Stimulated activated CD8-positive, alpha-beta memory T cell treated with anti-CD3 and anti-CD28 coated beads, Interleukin-4, amount 100 ng/mL, for 4 hours (primary cell): ENCODE measurements around the gene DNAJC2.
"Not testable (repeated sequence)": the region's sequence is repeated elsewhere in the genome, so short reads cannot be mapped to it uniquely, and the experiment has no call there.

ENCODE experiments used
- DNase-seq, 2 donors: peaks; one replicate each; pipeline ENCODE4 v3.0.0-alpha.2; 2020; ENCODE audit warnings: low read depth in 2 of 2, low spot score in 1 of 2

DNAJC2 gene

DNA sequence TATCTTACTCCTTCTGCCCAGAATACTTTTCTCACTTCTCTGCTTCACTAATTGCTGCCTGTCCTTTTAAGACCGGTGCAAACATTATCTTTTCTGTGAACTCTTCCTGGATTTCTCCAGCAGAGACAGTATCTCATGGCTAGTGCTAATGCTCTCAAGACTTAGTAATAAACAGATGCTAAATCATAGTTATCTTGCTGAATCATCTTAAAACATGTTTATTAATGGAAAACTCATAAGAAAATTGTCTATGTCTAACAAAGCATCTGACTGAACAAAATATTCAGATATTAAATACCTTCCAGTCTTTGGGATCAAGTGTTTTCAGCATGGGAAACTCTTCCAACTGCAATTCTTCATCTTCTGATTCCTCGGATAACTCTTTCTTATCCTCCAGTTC lies 3.1 kb downstream of the DNAJC2 start:
- DNase-seq: no peak

DNA sequence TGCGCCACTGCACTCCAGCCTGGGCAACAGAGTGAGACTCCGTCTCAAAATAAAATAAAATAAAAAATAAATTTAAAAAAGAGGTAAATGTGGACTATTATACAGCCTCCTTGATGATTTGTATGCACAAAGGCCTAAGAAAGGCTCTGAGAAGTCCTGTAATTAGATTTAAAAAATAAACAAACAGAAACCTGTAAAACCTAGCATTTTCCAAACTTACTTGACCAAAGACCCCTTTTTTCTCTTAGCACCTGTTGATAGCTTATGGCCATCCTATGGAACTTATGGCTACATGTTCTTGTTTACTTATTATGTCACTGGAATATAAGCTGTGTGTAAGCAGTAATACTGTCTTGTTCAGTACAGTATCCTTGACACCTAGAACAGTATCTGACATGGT lies 5.7 kb downstream of the DNAJC2 start:
- no peak for DNase-seq

DNA sequence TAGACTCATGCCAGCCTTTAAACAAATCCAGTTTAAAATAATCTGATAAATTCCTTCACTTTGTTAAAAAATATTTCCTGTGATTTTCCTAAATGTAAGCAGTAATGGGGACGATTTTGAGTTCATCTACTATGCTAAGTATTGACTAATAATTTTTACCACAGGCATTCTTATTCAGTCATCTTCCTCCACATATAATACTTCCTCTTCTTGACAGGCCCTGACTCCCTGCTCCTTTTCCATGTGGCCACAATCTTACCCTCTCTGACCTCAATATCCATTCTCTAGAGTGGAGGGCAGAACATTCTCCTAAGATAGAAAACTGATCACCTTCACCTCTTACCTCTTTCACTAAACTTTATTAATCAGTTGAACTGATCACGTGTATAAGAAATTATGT lies 7.8 kb downstream of the DNAJC2 start:
- DNase-seq: no peak

DNA sequence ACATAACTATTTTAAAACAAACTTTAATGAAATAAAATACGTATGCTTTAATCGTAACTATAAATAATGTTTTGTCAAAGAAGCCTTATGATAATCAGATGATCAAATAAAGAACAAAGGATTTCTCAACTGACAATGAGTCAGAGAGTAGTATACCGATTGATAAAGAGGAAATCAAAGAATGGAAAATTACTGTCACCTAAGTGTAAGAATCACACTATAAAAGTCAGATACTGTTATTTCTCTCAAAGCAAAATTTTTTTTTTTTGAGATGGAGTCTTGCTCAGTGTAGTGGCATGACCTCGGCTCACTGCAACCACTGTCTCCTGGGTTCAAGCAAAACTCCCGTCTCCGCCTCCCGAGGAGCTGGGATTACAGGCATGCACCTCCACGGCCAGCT lies 18.8 kb downstream of the DNAJC2 start:
- no peak for DNase-seq

GRCh38 chr7:103317009-103317408 lies 27.6 kb downstream of the DNAJC2 start:
- DNase-seq: no peak

DNA sequence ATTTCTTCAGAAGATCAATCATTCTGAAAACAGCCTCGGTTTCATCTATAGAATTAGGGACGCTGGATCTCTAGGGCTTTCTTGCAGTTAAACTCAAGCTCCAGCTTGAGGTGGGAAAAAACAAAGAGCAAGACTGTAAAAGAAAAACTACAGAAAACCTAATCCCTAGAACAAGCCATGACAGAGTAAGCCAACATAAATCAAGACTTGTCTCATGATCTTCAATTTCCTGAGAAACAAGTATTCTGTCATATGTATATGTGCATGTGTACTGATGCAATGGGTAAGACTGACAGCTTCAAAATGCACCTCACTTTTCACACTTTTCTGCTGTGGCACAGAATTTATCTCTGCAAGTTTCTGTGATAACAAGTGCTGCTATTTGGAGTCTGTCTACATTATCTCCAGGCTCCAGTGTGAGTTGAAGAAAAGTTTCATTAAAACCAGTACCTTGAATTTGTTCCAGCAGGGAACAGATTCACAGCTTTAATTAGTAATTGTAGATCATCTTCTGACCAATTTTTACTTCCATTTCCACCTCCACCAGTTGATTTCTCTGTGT lies 28.1 kb downstream of the DNAJC2 start:
- DNase-seq: no peak

GRCh38 chr7:103314852-103315251 lies 29.7 kb downstream of the DNAJC2 start:
- no peak for DNase-seq

DNA sequence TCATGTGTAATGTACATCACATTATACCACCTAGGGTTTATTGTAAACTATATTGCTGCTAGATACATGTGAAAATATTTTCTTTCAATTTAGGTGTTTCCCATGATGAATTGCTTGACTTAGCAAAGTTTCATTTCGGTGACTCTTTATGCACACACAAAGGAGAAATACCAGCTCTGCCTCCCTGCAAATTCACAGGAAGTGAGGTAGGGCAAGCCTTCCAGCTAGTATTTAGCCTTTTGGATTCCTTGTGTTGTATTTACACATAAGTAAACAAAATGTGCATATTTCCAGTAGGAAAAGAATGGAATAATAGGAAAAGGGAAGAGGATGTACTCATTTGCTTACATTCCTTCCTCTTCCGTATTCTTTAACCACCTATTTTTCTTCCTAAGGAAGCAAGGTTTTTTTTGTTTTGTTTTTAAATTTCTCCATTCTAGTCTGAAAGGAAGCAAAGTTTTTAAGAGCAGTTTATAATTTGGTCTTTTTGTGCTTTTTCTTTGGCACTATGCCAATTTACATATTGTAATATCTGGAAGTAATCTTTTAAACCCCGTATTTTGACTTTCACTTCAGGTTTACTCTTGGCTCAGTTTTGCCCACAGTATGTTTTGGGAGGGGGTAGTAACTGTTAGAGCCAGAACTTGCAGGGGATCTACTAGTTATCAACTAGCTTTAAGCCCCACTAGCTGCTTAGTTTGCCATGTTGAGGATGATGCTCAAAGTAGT lies 36.9 kb downstream of the DNAJC2 start:
- no peak for DNase-seq

- DNase-seq: no peak
Measured at GRCh38 chr7:103301441-103301840, 43.1 kb downstream of the DNAJC2 start.

GRCh38 chr7:103299660-103300059 lies 44.9 kb downstream of the DNAJC2 start:
- no peak for DNase-seq

DNA sequence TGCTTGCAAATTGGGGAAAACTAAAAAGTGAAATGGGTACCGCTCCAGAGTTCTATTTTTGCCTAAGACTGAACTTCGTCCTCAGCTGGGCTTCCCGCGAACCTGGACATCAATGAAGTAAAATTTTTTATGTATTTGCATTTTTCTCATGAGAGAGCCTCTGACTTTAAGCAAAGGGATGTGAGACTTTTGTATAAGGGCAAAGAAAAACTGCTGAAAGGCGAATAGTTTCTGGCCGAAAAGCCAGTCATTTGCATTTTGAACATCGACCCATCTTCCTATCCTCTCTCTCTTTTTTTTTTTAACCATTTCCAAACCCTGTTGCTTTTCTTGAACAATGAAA lies 46.8 kb downstream of the DNAJC2 start:
- no peak for DNase-seq

- DNase-seq: peak; percentile 86 to 95
Measured at GRCh38 chr7:103296901-103297836, 47.4 kb downstream of the DNAJC2 start, which contains the start of gene PMPCB. Gene PMPCB, plus strand, starts transcription at chr7:103297435. Its CDS starts 25 bp downstream, at chr7:103297460.

GRCh38 chr7:103293526-103293925 lies 51.0 kb downstream of the DNAJC2 start:
- DNase-seq: no peak

DNA sequence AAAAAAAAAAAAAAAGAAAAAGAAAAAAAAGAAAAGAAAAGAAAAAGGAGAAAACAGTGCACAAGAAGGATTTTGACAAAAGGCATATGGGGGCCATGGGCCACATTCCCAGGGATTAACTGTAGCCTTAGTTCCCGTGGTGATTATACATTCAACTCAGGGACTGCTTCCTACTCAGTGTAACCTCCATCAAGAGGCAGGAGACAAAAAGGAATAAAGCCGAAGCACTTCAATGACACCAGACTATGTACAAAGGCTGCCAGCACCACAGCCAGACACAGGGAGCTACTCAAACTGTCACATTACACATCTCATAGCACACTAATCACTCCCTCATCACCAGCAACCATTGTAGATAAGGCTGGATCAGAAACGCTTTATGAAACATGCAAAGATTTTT lies 52.4 kb downstream of the DNAJC2 start:
- no peak for DNase-seq

GRCh38 chr7:103282802-103283427 lies 61.7 kb downstream of the DNAJC2 start:
- not testable (repeated sequence) for DNase-seq

DNA sequence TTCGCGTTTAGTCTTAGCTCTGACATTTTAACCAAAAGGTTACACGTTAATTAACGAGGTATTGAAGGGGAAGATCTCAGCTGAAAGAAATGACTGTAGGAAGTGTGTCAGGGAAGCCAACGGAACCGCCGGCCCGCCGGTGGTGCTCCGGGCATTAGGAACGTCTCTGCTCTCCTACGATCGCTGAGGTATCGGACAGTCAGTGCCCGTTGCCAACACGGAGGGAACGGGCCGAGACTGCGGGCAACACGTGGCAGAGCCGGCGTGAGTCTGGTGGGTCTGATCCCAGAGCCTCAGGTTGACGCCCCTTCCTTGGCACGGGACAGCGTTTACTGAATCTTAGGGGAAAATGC lies 63.8 kb downstream of the DNAJC2 start:
- not testable (repeated sequence) for DNase-seq

GRCh38 chr7:103279963-103280802 lies 64.4 kb downstream of the DNAJC2 start:
- DNase-seq: peak; percentile 78 to 92

DNA sequence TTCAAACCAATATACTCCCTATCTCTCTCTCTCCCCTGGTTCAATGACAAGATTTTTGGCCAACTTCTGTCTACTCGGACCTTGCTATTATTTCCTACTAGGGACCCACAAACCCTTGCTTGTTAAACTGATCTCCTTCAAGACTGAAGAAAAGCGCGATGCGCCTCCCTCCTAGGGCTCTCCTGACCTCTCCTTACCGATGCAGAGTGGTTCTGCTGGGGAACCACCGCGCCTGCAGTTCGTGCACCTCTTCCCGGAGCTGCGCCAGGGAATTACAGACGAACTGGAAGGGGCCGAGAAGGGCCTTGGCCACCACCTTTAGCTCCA lies 65.0 kb downstream of the DNAJC2 start:
- DNase-seq: not testable (repeated sequence)

DNA sequence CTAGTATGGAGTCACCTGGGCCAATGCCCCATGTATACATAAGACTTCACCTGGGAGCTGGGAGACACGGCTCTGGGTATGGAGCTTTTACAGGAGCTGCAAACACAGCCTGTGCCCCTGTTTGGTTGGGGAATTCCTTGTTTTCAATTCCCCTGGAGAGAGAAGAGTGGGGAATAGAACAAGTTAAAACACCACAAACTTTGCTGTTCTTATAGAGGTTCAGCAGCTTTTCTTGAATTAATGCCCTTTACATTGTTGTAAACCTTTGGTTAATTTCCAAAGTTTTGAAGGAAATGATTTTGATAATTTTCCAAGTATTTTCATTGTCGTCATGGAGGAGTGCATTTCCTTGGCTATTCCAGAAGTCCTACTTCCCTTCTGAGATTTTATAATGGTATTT lies 66.4 kb downstream of the DNAJC2 start:
- not testable (repeated sequence) for DNase-seq

DNA sequence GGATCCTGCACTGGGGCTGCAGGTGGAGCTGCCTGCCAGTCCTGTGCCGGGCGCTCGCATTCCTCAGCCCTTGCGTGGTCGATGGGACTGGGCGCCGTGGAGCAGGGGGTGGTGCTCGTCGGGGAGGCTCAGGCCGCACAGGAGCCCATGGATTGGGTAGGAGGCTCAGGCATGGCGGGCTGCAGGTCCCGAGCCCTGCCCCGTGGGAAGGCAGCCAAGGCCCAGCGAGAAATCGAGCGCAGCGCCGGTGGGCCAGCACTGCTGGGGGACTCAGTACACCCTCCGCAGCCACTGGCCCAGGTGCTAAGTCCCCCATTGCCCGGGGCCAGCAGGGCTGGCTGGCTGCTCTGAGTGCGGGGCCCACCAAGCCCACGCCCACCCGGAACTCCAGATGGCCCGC lies 69.7 kb downstream of the DNAJC2 start:
- DNase-seq: not testable (repeated sequence)

- DNase-seq: not testable (repeated sequence)
Measured at GRCh38 chr7:103273374-103273773, 71.2 kb downstream of the DNAJC2 start.
